AG04449 (cell line): Measurements from ENCODE around the gene IPO7.
A peak's percentile ranks its signal among the peaks of the same experiment; 100 is the strongest.
"Not testable (repeated sequence)": the region's sequence is repeated elsewhere in the genome, so short reads cannot be mapped to it uniquely, and the experiment has no call there.

Experiments used
- CTCF ChIA-PET: fragments of 350-600 bp; formaldehyde crosslinking; extraction: SDS; loops from one replicate; lab custom pipeline; 2021; ENCODE audit warnings: antibody characterized with exemption; lab: Yijun Ruan, JAX
- POLR2A ChIA-PET: fragments of 400-600, 350-600 bp; formaldehyde crosslinking; extraction: SDS; loops from one replicate; lab custom pipeline; 2020; ENCODE audit warnings: antibody characterized with exemption, inconsistent platforms; lab: Yijun Ruan, JAX
- DNase-seq: peaks from one replicate; pipeline ENCODE4 v3.0.0-alpha.2; 2010; ENCODE audit warnings: low read depth, low spot score
- H3K4me3 ChIP-seq: 2 replicates; pipeline ENCODE4 v1.5.1; 2011; ENCODE audit warnings: low read depth, mild to moderate bottlenecking, control low read depth, low read length
- CTCF ChIP-seq: IDR thresholded peaks from one replicate; pipeline ENCODE4 v1.5.1; 2011; ENCODE audit warnings: mild to moderate bottlenecking, moderate library complexity, low read length, control low read depth, inconsistent platforms; ENCODE audit not compliant: insufficient read depth; ENCODE audit errors: missing control alignments

The IPO7 gene

GRCh38 chr11:9357041-9357440, 27.4 kb upstream of the IPO7 start:
- no peak for DNase-seq
- H3K4me3 ChIP-seq, result no peak overlapping the region
- ChIA-PET CTCF (no interaction called here), POLR2A (no interaction called here)
- no peak for TF ChIP-seq CTCF

- DNase-seq, H3K4me3 ChIP-seq, POLR2A ChIA-PET, CTCF ChIA-PET: not testable (repeated sequence)
Measured at GRCh38 chr11:9360862-9361622, 23.4 kb upstream of the IPO7 start.

GRCh38 chr11:9362393-9362863, 22.0 kb upstream of the IPO7 start:
- DNase-seq, result no peak
- POLR2A ChIA-PET, result interaction anchor here (1.3 kb wide), 1 partner anchor 98 kb away, joined by 5 read pairs; the partner anchor contains the start of gene ZNF143
- H3K4me3 ChIP-seq, result no peak overlapping the region
- TF ChIP-seq CTCF, result no peak
- CTCF ChIA-PET, result no interaction called here

- POLR2A ChIA-PET, result interaction anchor here (0.6 to 1.8 kb wide), 5 partner anchors 9 to 110 kb away, joined by 3 to 6 read pairs (median 3); partner anchors contain the start of genes IPO7 and ZNF143
- TF ChIP-seq CTCF, result peak; percentile 2
- H3K4me3 ChIP-seq, result peak overlapping the region; percentile 49
- CTCF ChIA-PET, result interaction anchor here (1.4 to 1.8 kb wide), 3 partner anchors 16 to 49 kb away, joined by 3 to 4 read pairs (median 4); no protein-coding TSS in a partner anchor
- peak; percentile 91 for DNase-seq
Measured at GRCh38 chr11:9363954-9364912, 20.2 kb upstream of the IPO7 start.

- TF ChIP-seq CTCF, result no peak
- no peak overlapping the region for H3K4me3 ChIP-seq
- ChIA-PET CTCF (interaction anchor here (0.7 to 2.0 kb wide), 2 partner anchors 18 to 151 kb away, joined by 3 to 5 read pairs; no protein-coding TSS in a partner anchor), POLR2A (no interaction called here)
- no peak for DNase-seq
Measured at GRCh38 chr11:9367551-9367950, 16.9 kb upstream of the IPO7 start.

GRCh38 chr11:9377036-9377435, 7.4 kb upstream of the IPO7 start:
- DNase-seq, result no peak
- CTCF ChIA-PET, result no interaction called here
- POLR2A ChIA-PET, result no interaction called here
- no peak overlapping the region for H3K4me3 ChIP-seq
- TF ChIP-seq CTCF, result no peak
